Activated CD8-positive, alpha-beta memory T cell treated with anti-CD3 and anti-CD28 coated beads, Interleukin-2, amount 50 U/mL, for 48 hours (primary cell): ENCODE results near the gene GLCCI1.
"Not testable (repeated sequence)": the region's sequence is repeated elsewhere in the genome, so short reads cannot be mapped to it uniquely, and the experiment has no call there.

Experiments
- DNase-seq: peaks from one replicate; pipeline ENCODE4 v3.0.0-alpha.2; 2020

Gene GLCCI1

GRCh38 chr7:7990441-7990761, 21.8 kb downstream of the GLCCI1 start:
- DNase-seq: no peak

GRCh38 chr7:7992506-7992905, 23.9 kb downstream of the GLCCI1 start:
- DNase-seq: no peak

GRCh38 chr7:7995348-7995747, 26.8 kb downstream of the GLCCI1 start:
- DNase-seq: not testable (repeated sequence)

GRCh38 chr7:7996568-7996967, 28.0 kb downstream of the GLCCI1 start:
- no peak for DNase-seq

- DNase-seq: no peak
Observed at GRCh38 chr7:8000315-8000941, 31.8 kb downstream of the GLCCI1 start.

GRCh38 chr7:8003077-8003476, 34.5 kb downstream of the GLCCI1 start:
- DNase-seq: no peak

- no peak for DNase-seq
Observed at GRCh38 chr7:8005279-8005678, 36.7 kb downstream of the GLCCI1 start.

GRCh38 chr7:8014399-8014798, 45.8 kb downstream of the GLCCI1 start:
- no peak for DNase-seq

GRCh38 chr7:8015100-8015745, 46.6 kb downstream of the GLCCI1 start:
- DNase-seq: no peak

GRCh38 chr7:8015746-8016120, 47.1 kb downstream of the GLCCI1 start:
- DNase-seq: no peak

GRCh38 chr7:8017423-8017822, 48.8 kb downstream of the GLCCI1 start:
- no peak for DNase-seq

GRCh38 chr7:8018961-8019360, 50.4 kb downstream of the GLCCI1 start:
- DNase-seq: no peak

GRCh38 chr7:8022628-8023027, 54.0 kb downstream of the GLCCI1 start:
- DNase-seq: no peak

GRCh38 chr7:8035192-8035591, 66.6 kb downstream of the GLCCI1 start:
- no peak for DNase-seq

- DNase-seq: no peak
Observed at GRCh38 chr7:8035647-8036518, 67.3 kb downstream of the GLCCI1 start.

GRCh38 chr7:8037151-8037550, 68.6 kb downstream of the GLCCI1 start:
- no peak for DNase-seq

GRCh38 chr7:8040768-8041369, 72.3 kb downstream of the GLCCI1 start:
- DNase-seq: no peak

- no peak for DNase-seq
Observed at GRCh38 chr7:8042796-8043535, 74.4 kb downstream of the GLCCI1 start.

GRCh38 chr7:8044761-8045430, 76.3 kb downstream of the GLCCI1 start:
- no peak for DNase-seq

GRCh38 chr7:8048067-8048466, 79.5 kb downstream of the GLCCI1 start:
- DNase-seq: not testable (repeated sequence)

GRCh38 chr7:8051373-8051772, 82.8 kb downstream of the GLCCI1 start:
- no peak for DNase-seq

GRCh38 chr7:8051998-8052397, 83.4 kb downstream of the GLCCI1 start:
- no peak for DNase-seq
